Stimulated activated CD8-positive, alpha-beta memory T cell treated with anti-CD3 and anti-CD28 coated beads, Interleukin-15, amount 100 ng/mL, for 1 hour (primary cell): ENCODE data around the gene SS18L1.

ENCODE experiments used
- DNase-seq: peaks from one replicate; pipeline ENCODE4 v3.0.0-alpha.2; 2020; ENCODE audit warnings: low read depth

Gene SS18L1

GRCh38 chr20:62212299-62212698 lies 68.7 kb downstream of the SS18L1 start:
- no peak for DNase-seq

DNA sequence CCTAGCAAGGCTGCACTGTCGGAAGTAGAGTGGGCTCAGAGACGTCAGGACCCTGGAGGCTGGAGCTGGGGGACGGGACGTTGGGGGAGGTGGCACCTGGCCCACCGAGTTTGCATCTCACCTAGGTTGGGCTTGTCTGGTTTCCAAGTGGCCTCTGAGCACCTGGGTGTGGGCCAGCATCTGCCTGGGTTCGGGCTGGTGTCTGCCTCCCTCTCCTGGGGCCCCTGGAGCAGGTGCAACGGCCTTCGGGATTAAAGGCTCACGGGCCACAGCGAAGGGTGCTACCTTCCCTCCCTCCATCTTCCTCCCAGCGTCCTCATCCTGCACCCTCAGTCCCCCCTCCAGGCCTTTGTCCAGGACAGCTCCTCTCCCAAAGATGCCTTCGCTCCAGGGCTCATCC lies 70.5 kb downstream of the SS18L1 start:
- no peak for DNase-seq

DNA sequence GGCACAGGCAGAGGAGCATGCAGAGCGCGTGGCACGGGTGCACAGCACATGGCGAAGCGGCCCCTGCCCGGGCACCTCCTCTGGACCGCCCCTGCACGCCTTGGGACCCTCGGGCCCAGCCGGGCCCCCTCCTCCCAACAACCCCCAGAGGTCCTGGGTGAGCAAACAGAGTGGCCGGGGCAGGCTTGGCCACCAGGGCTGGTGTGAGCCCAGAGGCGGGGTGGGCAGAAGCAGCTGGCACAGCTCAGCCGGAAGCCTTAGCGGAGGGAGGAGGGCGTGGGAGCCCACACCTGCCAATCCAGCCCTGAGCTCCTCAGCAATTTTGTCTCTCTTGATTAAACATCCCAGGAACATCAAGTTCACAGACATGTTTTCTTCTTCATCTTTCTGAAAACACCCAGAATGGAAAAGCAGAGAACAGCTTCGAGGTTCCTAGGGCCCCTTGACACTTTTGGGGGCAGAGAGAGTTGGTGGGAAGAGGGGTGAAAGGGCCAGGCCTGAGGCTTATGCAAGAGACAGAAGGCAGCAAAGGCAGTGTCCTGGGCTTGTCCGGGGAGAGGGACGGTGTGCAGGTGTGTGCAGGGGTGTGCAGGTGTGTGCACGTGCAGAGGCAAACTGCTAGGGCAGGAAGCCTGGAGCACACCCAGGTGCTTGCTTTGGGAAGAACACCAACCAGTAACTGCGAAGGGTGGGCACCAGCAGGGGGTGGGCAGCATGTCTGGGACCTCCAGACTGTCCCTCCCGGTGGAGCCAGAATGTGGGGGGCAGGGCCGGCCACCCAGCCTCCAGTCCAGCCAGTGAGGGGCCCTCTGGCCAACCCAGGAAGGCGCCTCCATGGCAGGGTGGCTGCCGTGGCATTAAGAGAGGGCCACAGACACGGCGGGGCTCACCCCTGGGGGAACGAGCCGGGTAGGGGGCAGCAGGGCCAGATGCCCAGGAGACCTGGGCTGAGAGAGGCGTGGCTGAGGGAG lies 71.7 kb downstream of the SS18L1 start:
- DNase-seq, result no peak

- DNase-seq, result no peak
These were observed 72.5 kb downstream of the SS18L1 start for GRCh38 chr20:62215991-62216635.

GRCh38 chr20:62216636-62217566 lies 73.3 kb downstream of the SS18L1 start:
- DNase-seq, result no peak

DNA sequence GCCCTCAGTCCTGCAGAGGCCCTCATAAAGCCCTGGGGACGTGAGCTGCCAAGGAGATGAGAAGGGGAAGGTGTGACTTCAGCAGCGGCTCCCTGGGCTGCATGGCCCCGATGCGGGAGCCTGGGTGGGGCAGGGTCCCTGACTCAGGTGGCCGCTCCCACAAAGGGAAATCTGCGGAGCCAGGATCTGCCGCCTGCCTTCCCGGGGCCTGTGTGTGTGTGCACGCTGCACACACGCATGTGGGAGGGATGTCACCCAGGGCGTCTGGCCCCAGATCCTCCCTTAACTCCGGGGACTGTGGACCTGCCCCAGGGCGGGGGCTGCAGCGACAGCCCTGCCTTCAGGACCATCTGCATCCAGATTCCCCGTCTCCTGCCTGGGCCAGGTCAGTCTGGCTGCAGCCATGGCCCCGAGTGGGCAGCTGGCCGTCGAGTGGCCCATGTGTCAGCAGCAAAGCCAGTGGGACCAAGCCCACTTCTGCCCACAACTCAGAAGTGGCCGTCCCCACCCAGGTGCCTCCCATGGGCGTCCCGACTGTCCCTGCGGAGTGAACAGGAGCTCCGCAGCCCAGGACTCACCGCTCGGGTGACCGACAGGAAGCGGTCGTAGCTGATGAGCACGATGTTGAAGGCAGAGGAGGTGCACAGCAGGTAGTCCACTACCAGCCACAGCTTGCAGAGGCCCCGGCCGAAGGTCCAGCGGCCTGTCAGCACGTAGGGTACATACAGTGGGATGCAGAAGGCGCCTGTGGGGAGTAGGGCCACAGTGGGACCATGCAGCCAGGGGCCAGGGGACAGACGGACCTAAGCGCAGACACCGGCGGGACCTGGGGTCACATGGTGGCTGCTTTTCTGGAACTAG lies 74.6 kb downstream of the SS18L1 start:
- no peak for DNase-seq

GRCh38 chr20:62219101-62219991 lies 75.8 kb downstream of the SS18L1 start:
- DNase-seq, result no peak

DNA sequence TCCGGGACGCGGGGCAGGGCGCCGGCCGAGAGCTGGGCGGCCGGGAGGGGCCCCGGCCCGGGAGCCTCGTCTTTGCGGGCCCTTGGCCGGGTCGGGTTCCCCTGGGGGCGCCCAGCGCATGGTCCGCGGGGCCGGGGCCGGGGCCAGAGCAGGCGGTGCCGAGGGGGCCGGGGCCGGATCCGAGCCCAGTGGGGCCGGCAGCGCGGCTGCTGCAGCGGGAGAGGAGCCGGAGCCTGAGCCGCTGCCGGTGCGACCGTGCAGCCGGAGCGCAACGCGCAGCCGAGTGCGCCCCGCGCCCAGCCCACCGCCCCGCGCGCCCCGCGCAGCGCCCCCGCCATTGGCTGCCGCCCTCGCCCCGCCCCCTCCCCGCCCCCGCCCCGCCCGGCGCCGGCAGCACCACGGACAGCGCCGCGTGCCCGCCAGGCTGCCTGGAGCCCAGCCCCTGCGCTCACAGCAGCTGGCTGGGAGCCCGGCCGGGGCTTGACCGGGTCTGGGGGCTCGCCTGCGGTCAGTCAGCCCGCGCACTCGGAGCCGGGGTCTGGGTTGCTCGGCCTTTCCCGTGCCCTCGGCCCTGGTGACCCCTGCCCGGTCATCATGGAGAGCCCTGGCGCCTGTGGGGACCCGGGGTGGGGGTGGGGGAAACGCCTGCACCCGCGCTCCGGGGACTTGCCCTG lies 76.6 kb downstream of the SS18L1 start, which contains the start of gene HRH3:
HRH3 (minus strand) TSS at position 287 of the 674 bp plus-strand sequence. CDS start 308 bp downstream, outside the sequence.
- DNase-seq, result no peak

DNA sequence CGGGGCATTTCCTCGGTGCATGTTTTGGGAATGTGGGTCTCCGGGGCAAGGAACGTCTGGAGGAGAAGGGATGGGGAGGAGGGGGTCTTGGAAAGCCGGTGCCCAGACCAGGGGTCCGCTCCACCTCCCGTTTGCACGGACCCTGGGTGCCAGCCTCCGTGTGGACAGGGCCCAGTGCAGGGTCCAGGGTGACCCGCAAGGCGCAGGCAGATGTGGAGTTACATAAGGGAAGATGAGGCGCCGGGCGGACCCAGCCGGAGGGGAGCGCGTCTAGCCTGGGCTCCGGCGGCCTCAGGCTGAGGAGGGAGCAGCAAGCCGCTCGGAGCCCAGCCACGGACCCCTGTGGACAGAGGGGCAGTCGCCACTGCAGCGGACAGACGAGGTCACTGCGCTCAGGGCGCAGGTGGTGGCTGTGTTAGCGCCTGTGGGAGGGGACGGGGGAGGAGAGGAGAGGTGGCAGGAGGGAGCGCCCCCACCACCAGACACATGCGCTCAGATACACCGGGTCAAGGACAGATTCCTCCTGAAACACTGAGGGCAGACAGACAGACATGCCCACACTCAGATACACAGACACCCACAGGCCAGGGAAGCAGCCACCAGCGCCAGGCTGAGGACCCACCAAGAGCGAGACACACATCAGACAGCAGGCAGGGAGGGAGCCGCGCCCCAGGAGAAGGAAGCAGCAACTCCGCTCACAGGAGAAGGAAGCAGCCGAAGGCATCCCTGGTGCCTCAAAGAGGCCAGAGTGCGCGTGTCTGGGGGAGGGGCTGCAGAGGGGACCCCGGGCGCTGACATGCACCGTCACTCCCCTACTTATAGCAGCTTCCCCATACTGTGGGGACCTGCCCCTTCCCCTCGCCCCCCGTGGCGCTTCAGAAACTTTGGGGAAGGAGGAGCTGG lies 77.3 kb downstream of the SS18L1 start:
- no peak for DNase-seq

DNA sequence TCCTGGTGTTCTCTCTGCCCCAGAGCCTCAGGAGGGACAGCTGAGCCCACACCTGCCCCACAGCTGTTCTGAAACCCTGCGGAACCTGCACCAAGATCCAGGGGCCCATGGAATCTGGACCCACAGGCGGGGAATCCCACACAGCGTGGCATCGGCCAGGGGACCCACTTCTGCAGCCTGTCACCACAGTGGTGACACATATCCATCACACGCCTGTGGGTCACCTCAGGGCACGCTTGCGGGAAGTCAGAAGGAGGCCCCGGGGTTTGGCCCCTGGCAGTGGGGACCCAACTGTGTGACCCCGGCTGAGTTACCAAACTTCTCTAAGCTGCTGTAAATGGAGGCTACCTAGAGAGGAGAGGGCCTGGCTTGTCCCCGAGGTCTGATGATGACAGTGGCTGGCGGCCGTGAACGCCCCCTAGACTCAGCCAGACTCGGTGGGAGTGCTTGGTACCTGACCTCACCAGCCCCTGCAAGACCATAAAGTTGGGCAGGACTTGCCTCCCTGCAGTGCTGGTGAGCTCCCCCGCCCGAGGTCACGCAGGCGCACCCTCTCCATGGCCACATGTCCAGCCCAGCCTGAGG lies 78.8 kb downstream of the SS18L1 start:
- no peak for DNase-seq

DNA sequence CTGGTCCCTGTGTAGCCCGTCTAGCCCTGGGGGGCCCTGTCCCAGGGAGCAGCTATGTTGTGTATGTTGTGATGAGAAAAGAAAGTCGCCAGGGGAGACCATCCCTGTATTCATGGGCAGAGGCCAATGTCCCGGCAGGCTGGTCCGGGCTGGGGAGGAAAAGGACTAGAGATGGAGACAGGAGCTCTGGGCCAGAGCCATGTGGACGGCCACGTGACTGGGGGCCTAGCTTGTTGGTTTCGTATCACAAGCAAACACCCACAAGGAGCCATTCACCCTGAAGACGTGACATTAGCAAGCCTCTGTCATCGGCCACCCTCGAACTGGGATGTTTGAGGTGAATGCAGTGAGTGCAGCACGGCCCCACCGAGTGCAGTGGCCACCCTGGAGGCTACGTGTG lies 79.4 kb downstream of the SS18L1 start:
- DNase-seq, result no peak

GRCh38 chr20:62223571-62223970 lies 80.0 kb downstream of the SS18L1 start:
- no peak for DNase-seq

DNA sequence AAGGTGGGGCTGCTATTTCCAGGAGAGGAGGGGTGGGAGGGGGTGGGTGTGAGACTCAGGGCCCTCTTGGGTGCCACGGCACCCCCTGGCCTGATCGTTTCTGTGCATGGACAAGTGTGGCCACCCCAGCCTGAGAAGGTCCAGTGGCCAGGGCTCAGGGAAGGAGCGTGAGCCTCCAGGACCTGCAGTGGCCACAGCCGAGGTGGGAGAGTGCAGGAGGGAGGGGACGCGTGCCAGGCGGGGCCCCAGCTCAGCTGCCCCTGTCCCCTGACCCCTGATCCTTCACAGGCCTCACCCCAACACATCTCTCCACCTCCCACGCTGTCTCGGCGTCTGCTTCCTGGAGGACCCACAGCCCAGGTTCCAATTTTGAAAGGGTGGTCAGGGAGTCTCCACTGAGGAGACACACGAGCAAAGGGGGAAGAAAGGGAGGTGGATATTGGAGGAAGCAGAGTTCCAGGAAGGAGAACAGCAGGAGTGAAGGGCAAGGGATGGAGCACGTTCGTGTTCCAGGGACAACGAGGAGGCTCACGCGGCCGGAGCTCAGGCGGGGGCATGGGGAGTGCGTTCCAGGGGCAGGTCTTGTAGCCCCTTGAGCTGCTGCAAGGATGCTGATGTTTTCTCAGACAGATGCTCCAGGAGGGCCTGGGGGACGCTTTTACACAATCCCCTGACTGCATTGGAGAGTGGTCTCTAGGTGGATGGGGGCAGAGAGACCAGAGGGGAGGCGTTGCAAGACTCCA lies 80.7 kb downstream of the SS18L1 start:
- no peak for DNase-seq

GRCh38 chr20:62225026-62225425 lies 81.5 kb downstream of the SS18L1 start:
- no peak for DNase-seq

DNA sequence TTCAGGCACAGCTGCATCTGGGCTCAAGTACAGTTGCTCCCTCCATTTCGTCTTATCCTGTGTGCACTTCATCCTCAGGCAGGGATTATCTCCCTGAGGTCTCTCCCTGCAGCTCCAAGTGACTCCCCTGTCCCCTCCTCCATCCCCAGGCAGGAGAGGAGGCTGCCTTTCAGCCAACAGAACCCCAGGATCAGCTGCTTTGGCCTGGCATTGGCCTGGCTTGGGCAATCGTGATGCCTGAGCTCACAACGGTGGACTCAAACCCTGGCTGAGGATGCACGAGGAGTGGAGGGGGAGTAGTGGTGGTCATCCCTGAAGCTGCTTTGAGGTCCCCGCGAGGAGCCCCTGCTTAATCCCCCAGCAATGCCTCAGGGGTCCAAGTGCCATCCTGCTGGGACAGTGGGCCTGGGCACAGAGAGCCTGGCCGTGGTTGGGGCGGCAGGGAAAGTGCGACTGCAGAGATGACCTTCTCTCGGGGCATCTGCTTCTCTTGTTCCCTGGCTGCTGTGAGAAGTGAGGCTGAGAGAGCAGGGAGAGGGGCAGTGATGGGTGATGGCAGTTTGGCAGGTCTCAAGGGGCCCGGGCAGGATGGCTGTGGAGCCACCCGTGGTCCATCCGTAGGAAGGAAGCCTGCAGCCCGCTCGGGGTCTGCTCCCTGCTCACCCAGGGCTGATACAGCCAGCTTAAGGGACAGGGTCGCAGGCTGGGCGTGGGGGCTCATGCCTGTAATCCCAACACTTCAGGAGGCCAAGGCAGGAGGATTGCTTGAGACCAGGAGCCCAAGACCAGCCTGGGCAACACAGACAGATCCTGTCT lies 82.5 kb downstream of the SS18L1 start:
- no peak for DNase-seq
